HG03159 (cell line): ENCODE data around the gene PIK3R1.
A peak's percentile ranks its signal among the peaks of the same experiment; 100 is the strongest.

Source experiments
- ATAC-seq: cut with Tn5 transposase; IDR thresholded peaks from one replicate; pipeline ENCODE4 v1.9.1; 2021; ENCODE audit warnings: mild to moderate bottlenecking, moderate library complexity; ENCODE audit not compliant: unreplicated experiment

The PIK3R1 gene

GRCh38 chr5:68319706-68320412, 104.3 kb downstream of the PIK3R1 start:
- no peak for ATAC-seq

GRCh38 chr5:68320413-68320986, 104.9 kb downstream of the PIK3R1 start:
- ATAC-seq = no peak

GRCh38 chr5:68325065-68325580, 109.6 kb downstream of the PIK3R1 start:
- ATAC-seq = no peak

GRCh38 chr5:68329554-68330255, 114.1 kb downstream of the PIK3R1 start:
- ATAC-seq = no peak

GRCh38 chr5:68330574-68330973, 115.0 kb downstream of the PIK3R1 start:
- no peak for ATAC-seq

- peak; percentile 72 for ATAC-seq
These were observed 115.9 kb downstream of the PIK3R1 start for GRCh38 chr5:68331192-68332079.

- ATAC-seq = peak; percentile 40
These were observed 116.5 kb downstream of the PIK3R1 start for GRCh38 chr5:68332080-68332451.

- no peak for ATAC-seq
These were observed 117.0 kb downstream of the PIK3R1 start for GRCh38 chr5:68332556-68332955.

- ATAC-seq = no peak
These were observed 118.3 kb downstream of the PIK3R1 start for GRCh38 chr5:68333649-68334552.

- ATAC-seq = no peak
These were observed 119.0 kb downstream of the PIK3R1 start for GRCh38 chr5:68334553-68334886.

- no peak for ATAC-seq
These were observed 119.5 kb downstream of the PIK3R1 start for GRCh38 chr5:68335075-68335474.

GRCh38 chr5:68336200-68336599, 120.6 kb downstream of the PIK3R1 start:
- ATAC-seq = no peak

- ATAC-seq = no peak
These were observed 121.7 kb downstream of the PIK3R1 start for GRCh38 chr5:68337235-68337634.

GRCh38 chr5:68339921-68340321, 124.4 kb downstream of the PIK3R1 start:
- no peak for ATAC-seq

- ATAC-seq = no peak
These were observed 125.5 kb downstream of the PIK3R1 start for GRCh38 chr5:68341006-68341405.

GRCh38 chr5:68342693-68343092, 127.1 kb downstream of the PIK3R1 start:
- ATAC-seq = no peak

- ATAC-seq = peak; percentile 69
These were observed 127.9 kb downstream of the PIK3R1 start for GRCh38 chr5:68343421-68343826.

- no peak for ATAC-seq
These were observed 129.0 kb downstream of the PIK3R1 start for GRCh38 chr5:68344447-68345111.

- no peak for ATAC-seq
These were observed 129.6 kb downstream of the PIK3R1 start for GRCh38 chr5:68345171-68345570.

GRCh38 chr5:68345582-68345981, 130.0 kb downstream of the PIK3R1 start:
- ATAC-seq = no peak
